ENCODE data around the gene SBK2.

DNA sequence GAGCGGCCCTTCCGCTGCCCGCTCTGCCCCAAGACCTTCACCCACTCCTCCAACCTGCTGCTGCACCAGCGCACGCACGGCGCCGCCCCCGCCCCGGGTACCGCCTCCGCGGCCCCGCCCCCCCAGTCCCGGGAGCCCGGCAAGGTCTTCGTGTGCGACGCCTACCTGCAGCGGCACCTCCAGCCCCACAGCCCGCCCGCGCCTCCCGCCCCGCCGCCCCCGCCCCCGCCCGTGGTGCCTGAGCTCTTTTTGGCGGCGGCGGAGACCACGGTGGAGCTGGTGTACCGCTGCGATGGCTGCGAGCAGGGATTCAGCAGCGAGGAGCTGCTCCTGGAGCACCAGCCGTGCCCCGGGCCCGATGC, 55.2 kb downstream of the SBK2 start:
- TF ChIP-seq EZH2phosphoT487 (IDR thresholded peaks at IDR 0.05; ENCODE audit: borderline replicate concordance, low read length), result no peak
- TF ChIP-seq, protein P1, sequence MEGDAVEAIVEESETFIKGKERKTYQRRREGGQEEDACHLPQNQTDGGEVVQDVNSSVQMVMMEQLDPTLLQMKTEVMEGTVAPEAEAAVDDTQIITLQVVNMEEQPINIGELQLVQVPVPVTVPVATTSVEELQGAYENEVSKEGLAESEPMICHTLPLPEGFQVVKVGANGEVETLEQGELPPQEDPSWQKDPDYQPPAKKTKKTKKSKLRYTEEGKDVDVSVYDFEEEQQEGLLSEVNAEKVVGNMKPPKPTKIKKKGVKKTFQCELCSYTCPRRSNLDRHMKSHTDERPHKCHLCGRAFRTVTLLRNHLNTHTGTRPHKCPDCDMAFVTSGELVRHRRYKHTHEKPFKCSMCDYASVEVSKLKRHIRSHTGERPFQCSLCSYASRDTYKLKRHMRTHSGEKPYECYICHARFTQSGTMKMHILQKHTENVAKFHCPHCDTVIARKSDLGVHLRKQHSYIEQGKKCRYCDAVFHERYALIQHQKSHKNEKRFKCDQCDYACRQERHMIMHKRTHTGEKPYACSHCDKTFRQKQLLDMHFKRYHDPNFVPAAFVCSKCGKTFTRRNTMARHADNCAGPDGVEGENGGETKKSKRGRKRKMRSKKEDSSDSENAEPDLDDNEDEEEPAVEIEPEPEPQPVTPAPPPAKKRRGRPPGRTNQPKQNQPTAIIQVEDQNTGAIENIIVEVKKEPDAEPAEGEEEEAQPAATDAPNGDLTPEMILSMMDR (conservative IDR thresholded peaks at IDR 0.05; ENCODE audit: low read depth, low read length), result no peak
